HG03097 (cell line): ENCODE results near the gene DYTN.

Experiments used
- ATAC-seq: cut with Tn5 transposase; IDR thresholded peaks from one replicate; pipeline ENCODE4 v1.9.1; 2021; ENCODE audit not compliant: unreplicated experiment, low FRiP score

The DYTN gene

DNA sequence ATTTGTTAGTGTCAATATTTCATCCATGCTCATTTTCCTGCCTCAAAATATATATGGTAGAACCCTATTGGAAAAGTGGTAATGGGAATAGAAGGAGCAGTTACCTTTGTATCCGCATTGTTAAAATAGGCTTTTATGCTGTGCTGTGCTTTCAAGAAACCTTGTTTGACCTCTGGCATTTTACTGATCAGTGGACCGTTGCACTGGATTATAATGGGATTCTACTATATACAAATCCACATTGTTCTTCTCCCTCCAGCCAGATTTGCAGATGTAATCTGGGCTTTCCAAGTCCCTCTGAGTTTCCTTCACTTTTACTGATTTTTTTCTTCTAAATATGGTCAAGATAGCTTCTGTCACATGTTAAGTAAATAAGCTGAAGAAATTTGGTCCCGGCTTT, 99.2 kb downstream of the DYTN start:
- no peak for ATAC-seq

DNA sequence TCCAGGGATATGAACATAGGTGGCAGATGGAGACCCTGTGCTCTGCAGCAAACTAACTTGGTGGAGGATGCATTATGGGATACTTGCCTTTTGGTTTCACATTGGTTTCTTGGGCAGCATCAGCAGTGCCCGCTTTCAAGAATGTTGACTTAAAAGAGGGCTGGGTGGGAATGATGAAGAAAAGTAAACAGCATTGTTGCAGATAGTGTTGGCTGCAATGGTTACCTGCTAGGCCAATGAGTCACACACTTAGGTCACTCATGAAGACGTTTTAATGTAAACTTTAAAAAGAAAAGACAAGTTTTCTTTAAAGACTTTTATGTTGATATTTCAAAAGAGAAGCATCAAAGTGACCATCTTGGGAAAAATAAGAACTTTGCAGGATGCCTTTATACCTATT, 102.0 kb downstream of the DYTN start:
- ATAC-seq, result no peak

DNA sequence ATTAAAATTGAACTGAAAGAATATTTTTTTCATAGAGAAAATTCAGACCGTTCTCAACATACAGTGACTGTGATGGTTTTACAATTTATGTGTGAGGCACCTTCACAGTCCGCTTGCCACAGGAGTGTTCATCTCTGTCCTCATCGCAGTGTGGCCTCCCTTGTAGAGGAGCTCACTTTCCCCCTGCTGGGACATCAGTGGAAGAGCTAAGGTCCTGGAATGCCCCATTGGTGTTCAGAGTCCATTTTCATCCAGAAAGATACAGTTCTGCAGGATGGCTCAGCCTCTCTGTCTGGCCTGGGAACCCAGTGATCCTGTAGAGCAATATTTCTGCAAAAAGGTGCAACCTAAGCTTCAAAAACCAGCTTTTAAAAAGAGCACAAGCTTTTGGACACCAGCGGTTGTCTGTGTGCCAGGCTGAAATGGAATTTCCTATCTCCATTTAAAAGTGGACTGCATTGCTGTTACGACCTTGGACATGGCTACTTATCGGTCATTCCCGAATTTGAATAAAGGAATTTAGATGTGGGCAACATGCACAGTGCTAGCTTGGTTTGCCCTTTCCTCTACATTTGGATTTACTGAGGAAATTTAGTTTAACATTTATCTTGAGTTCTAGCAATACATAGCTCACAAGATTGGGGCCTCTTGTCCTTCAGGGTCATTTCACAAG, 102.6 kb downstream of the DYTN start:
- ATAC-seq, result no peak

DNA sequence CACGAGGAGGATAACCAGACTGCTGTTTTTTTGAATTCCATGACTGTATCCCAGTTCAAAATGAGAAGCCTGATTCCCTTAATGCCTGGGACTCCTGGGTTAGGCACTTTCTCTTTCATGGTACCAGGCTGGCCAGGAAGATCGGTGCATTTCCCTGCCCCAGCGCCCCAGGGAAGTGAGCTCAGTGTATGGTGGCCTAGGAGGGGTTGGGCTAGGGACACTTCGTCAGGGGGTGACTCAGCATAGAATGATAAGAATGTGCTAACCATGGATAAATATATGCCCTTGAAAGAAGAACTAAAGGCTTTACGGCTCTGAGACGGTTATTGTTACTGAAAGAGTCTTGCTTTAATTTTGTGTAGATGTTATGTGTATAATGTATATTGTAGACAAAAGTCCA, 103.4 kb downstream of the DYTN start:
- ATAC-seq, result no peak

DNA sequence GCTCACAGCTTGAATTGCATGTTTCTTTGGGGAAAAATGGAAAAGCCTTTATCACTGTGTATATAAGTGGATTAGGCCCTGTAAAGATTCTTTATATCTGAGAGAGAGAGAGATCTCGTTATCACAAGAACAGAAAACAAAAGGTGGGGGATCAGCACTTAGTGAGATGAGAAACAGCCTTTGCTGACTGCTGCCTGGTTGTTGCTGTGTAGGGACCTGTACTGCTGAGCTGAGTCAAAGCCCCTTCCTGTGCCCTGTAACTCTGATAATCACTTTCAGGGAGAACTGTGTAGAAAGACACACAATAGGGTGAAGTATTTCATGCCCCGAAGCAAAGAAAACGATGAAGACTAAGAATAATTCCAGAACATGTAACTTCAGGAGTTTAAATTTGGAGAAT, 106.5 kb downstream of the DYTN start:
- no peak for ATAC-seq

DNA sequence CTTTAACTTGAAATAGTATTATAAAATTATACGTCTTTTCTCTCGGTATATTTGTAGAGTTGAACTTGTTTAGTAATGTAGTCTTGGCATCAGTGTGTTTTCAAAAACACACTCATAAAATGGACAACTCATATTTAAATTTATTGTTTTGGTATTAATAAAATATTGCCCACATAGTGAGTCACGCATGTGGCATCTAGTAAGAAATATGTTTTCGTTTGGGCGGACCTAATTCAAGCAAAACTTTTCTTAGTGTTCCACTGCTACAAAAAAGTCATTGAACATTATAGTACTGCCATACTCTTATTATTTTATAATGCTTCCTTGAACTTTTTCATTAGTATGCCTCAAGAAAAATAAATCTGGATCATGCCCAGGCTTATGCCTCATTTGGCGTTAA, 107.0 kb downstream of the DYTN start:
- no peak for ATAC-seq

DNA sequence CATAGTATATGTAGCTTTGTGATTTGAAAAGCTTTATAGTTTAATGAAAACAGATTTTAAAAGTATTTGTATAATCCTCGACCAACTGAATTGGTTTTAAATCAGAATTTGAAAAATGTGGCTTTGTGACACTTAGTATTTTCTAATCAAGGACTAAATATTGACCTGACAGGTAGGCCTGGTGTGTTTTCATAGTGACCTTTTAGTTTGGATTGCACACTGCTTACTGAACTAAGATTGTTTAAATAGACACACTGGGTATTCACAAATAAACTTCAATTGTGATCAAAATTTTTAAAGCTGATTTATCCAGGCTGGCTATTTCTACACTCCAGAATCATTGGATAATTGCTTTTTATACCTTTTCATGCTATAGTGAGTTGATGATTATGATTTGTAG, 107.7 kb downstream of the DYTN start:
- ATAC-seq, result no peak

DNA sequence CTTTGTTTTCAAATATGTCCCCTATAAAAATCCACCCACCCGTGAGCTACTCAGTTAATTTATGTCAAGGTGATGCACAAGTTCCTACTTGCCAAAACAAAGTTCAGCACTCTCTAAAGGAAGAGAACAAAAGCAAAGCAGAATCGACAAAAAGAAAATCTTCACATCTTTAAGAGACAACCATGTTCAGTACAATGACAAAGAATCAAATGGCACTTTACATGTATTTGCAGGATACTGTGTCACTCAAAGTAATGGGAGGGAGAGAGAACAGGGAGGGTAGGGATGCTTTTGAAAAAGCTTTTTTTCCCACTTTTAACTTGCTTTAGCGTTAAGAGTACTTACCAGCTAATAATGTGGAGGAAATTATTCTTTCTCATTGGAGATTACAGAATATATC, 115.0 kb downstream of the DYTN start:
- no peak for ATAC-seq
